Thyroid gland (tissue), 4 donors: ENCODE data around the gene ADCY9. TPM values are rescaled to one million over a fixed set of nuclear protein-coding genes. Genes with fewer than 3 reads are reported as not detected.

Experiments used
- DNase-seq, 2 donors: peaks; one replicate each; pipeline ENCODE4 v3.0.0-alpha.2; 2019
- H3K27ac ChIP-seq, 3 donors: fragments of 200-600 bp; sonication (generic); 1 replicate in 2 of 3; 2 replicates in 1 of 3; pipeline ENCODE4 v1.5.1; 2016 to 2019; ENCODE audit warnings: mild to moderate bottlenecking in 1 of 3, moderate library complexity in 1 of 3
- H3K27me3 ChIP-seq: fragments of 200-600 bp; sonication (generic); one replicate; pipeline ENCODE4 v1.5.1; 2019
- H3K36me3 ChIP-seq, 2 donors: fragments of 200-600 bp; sonication (generic); one replicate each; pipeline ENCODE4 v1.5.1; 2016 to 2019
- H3K4me1 ChIP-seq, 2 donors: fragments of 200-600 bp; sonication (generic); one replicate each; pipeline ENCODE4 v1.5.1; 2017 to 2019
- H3K4me3 ChIP-seq, 3 donors: fragments of 200-600 bp; sonication (generic); replicated peaks in 1 of 3; 1 replicate in 2 of 3; 2 replicates in 1 of 3; pipeline ENCODE4 v1.5.1; 2016; ENCODE audit warnings: mild to moderate bottlenecking in 1 of 3
- H3K9me3 ChIP-seq: fragments of 200-600 bp; sonication (generic); one replicate; pipeline ENCODE4 v1.5.1; 2017
- CTCF ChIP-seq, 6 experiments: fragments of 200-600 bp in 3 of 6; fragments of 450-650 bp in 3 of 6; sonication (generic) in 3 of 6; IDR thresholded peaks; one replicate each; pipeline ENCODE4 v1.5.1; 2016 to 2019; ENCODE audit warnings: antibody characterized with exemption in 6 of 6, mild to moderate bottlenecking in 2 of 6, inconsistent platforms in 1 of 6, moderate library complexity in 1 of 6
- POLR2A ChIP-seq, 2 donors: fragments of 450-650 bp; IDR thresholded peaks; one replicate each; pipeline ENCODE4 v1.6.1; 2017; ENCODE audit warnings: antibody characterized with exemption in 2 of 2, mild to moderate bottlenecking in 2 of 2, moderate library complexity in 1 of 2
- WGBS, 2 donors: methylation state at CpG; one replicate each; pipeline ENCODE4 v1.1.5; 2017; 5-methylcytosine and 5-hydroxymethylcytosine counted together
- intact Hi-C: fragments of 100-400 bp; cut with DNase I; formaldehyde crosslinking; loops from one replicate; pipeline ENCODE4 v1.15.1; 2023
- total RNA-seq, 4 donors: library from RNA; depleted of rRNA; stranded (reverse); fragments of >200 nt; gene quantifications; one replicate each; pipeline ENCODE4 v1.2.3, GENCODE V29; 2016

Gene ADCY9
- total RNA-seq, 4 donors from 2014 or later = 61.4 to 123 (median 94.1) TPM

GRCh38 chr16:4003576-4003975 lies 112.7 kb downstream of the ADCY9 start:
- no peak for DNase-seq
- Histone ChIP-seq H3K36me3 (no peaks in the 10 kb centered on the region), H3K27me3 (no peaks in the 10 kb centered on the region), H3K9me3 (no peaks in the 10 kb centered on the region), H3K4me3 (no peak overlapping the region), H3K4me1 (peaks cover 8 to 13% of the 10 kb centered on the region in 2 donors), H3K27ac (no peak overlapping the region)
- WGBS, 2 donors = 95 to 96% methylated on average over 11 of the region's 11 CpGs
- intact Hi-C loops = no loop called here
- TF ChIP-seq CTCF (IDR thresholded peaks at IDR 0.05) = no peak
- no peak for TF ChIP-seq POLR2A (IDR thresholded peaks at IDR 0.05)

DNA sequence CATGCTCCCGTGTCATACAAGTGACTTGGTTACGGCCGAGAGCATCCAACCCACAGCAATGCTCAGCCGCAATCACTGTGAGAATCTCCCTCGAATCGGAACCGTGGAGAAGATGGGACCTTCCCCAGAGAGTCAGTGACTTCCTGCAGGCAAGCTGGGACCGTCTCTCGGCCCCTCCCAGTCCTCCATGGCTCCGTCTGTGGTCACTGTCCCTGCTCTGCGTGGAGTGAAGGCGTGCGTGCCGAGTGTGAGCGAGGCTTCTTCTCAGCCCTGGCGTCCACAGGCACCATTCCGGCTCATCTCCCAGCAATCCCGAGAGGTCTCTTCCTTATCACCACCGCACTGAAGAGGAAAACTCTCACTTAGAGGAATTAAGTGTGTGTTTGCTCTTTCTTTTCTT lies 113.1 kb downstream of the ADCY9 start:
- Histone ChIP-seq H3K4me3 (no peak overlapping the region), H3K27ac (no peak overlapping the region), H3K36me3 (no peaks in the 10 kb centered on the region), H3K4me1 (peaks cover 7 to 13% of the 10 kb centered on the region in 2 donors), H3K9me3 (no peaks in the 10 kb centered on the region), H3K27me3 (no peaks in the 10 kb centered on the region)
- WGBS, 2 donors = 86 to 90% methylated on average over 17 to 19 of the region's 19 CpGs
- intact Hi-C loops = no loop called here
- TF ChIP-seq CTCF (IDR thresholded peaks at IDR 0.05) (no peak), POLR2A (IDR thresholded peaks at IDR 0.05) (no peak)
- DNase-seq = no peak

DNA sequence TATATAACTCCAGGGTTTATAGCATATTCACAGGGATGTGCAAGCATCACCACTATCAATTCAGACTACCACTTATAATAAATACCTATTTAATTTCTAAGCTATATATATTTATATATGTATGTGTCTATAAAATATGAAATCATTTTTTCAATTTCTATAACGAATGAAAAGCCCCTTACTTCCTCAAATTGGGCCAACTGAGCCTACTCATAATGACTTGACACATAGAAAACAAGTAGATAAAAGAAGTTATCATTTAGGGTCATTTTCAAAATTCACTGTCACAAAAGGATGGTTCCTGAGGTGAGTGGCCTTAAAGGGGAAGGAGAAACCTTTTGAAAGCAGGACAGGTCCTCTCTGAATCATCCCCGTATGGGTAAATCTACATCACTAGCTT lies 114.1 kb downstream of the ADCY9 start:
- no peak overlapping the region for H3K27ac ChIP-seq
- intact Hi-C loops = no loop called here
- no peaks in the 10 kb centered on the region for H3K9me3 ChIP-seq
- no peak for TF ChIP-seq POLR2A (IDR thresholded peaks at IDR 0.05)
- TF ChIP-seq CTCF (IDR thresholded peaks at IDR 0.05) = no peak
- H3K36me3 ChIP-seq = no peaks in the 10 kb centered on the region
- H3K4me3 ChIP-seq = no peak overlapping the region
- no peaks in the 10 kb centered on the region for H3K27me3 ChIP-seq
- WGBS, 2 donors = 90 to 92% methylated on average over 2 of the region's 2 CpGs
- H3K4me1 ChIP-seq = peaks cover 7 to 13% of the 10 kb centered on the region in 2 donors
- no peak for DNase-seq

- Histone ChIP-seq H3K4me3 (no peak overlapping the region), H3K27ac (peak overlapping the region; percentile 33 to 64 (median 61)), H3K9me3 (no peaks in the 10 kb centered on the region), H3K4me1 (peaks cover 7 to 17% of the 10 kb centered on the region in 2 donors), H3K27me3 (no peaks in the 10 kb centered on the region), H3K36me3 (no peaks in the 10 kb centered on the region)
- DNase-seq = peak; percentile 76 to 88
- 64% methylated on average over 20 of the region's 20 CpGs for WGBS, 2 donors
- intact Hi-C loops = no loop called here
- TF ChIP-seq CTCF (IDR thresholded peaks at IDR 0.05) (no peak), POLR2A (IDR thresholded peaks at IDR 0.05) (no peak)
Observed at GRCh38 chr16:3999479-4000325, 116.5 kb downstream of the ADCY9 start.

DNA sequence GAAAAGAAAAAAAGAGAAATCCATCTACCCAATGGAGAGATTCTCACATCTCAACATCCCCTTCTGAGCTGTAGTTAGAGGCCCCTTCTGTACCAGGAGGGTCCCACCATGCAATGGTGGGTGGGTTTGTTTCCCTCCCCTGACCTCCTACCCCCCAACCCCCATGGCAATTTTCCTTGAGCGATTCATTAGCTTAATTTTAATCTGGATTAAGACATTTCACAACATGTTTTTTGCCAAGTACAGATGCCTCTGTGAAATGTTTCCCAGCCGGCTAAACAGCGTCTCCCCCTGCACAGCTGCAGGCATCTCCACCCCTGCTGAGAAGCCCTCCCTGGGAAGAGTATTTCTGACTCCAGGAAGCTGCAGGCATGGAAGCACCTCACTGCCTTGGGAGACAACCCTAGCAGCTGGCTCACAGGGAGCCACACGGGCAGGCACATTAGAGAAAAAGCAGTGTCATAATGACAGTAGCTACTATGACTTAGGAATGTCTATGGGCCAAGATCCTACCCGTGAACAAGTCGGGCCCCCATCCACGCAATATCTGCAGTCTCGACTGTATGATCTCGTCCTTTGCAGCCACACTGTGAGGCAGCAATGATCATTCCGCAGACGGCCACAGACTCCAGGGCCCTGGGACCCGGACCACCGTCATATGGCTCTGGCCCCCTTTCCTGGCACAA lies 117.3 kb downstream of the ADCY9 start:
- 59 to 69% methylated on average over 9 to 13 of the region's 13 CpGs for WGBS, 2 donors
- no peak for TF ChIP-seq POLR2A (IDR thresholded peaks at IDR 0.05)
- no peak for TF ChIP-seq CTCF (IDR thresholded peaks at IDR 0.05)
- intact Hi-C loops = no loop called here
- H3K9me3 ChIP-seq = no peaks in the 10 kb centered on the region
- no peak for DNase-seq
- H3K36me3 ChIP-seq = no peaks in the 10 kb centered on the region
- H3K4me1 ChIP-seq = peaks cover 7 to 17% of the 10 kb centered on the region in 2 donors
- no peak overlapping the region for H3K4me3 ChIP-seq
- peak overlapping the region; percentile 33 to 64 (median 61) for H3K27ac ChIP-seq
- H3K27me3 ChIP-seq = no peaks in the 10 kb centered on the region
